ENCODE measurements around the gene LASP1.

Gene LASP1

DNA sequence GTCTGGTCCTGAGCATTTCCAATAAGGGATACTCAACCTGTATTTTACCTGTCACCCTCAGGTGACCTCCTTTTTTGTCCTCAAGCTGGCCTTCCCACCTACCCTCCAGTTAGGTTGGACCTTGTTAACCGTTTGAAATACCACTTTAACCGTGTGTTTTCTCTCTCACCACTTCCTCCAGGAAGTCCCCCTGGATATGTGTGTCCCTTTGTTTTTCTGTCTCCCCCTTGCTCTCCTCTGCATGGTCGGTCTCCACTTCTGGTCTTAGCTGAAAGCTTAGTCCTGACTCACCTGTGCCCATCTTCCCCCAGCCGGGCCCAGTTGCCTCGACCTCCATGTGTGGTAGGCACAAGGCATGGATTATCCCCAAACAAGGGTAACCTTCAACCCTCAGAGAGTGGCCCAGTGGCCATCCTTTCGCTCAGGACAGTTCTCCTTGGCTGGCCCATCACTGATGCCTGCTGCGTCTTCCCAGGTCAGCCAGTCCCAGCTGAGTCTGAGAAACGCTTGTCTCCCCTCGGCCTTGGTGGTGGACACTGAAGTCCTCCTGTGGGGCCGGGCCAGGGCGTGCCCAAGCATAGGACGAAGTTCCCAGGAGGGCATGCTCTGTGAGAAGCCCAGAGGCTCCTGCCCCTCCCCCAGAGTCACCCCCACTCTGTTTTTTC lies 20.0 kb downstream of the LASP1 start:
- DNase-seq, result no peak

DNA sequence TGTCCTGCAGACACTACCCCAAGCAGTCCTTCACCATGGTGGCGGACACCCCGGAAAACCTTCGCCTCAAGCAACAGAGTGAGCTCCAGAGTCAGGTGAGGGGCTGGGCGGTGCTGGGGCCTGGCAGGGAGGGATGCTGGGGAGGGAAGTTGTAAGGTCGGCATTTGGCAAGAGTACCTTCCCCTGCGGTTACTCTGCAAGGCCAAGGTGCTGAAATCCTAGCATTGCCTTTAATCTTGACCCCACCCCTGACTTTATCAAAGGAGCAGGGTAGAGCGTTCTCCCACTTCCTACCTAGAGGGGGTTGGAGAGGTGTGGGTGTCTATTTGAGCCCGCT lies 20.5 kb downstream of the LASP1 start:
- DNase-seq, result peak; percentile 49

DNA sequence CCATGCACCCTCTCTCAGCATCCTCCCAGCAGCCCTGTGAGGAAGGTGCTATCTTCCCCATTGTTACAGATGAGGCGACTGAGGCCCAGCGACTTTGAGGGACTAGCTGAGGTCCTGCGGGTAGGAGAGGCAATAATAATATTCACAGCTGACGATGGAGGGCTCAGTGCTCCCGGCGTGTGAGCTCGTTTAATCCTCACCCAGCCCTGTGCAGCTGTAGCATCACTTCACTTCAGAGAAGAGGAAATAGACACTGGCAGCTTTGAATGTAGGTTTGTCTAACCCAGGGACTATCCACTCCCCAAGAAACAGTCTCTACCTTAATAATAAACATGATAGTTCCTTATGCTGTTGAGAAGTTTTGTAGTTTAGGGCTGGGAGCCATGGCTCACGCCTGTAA lies 21.6 kb downstream of the LASP1 start:
- peak; percentile 51 for DNase-seq

DNA sequence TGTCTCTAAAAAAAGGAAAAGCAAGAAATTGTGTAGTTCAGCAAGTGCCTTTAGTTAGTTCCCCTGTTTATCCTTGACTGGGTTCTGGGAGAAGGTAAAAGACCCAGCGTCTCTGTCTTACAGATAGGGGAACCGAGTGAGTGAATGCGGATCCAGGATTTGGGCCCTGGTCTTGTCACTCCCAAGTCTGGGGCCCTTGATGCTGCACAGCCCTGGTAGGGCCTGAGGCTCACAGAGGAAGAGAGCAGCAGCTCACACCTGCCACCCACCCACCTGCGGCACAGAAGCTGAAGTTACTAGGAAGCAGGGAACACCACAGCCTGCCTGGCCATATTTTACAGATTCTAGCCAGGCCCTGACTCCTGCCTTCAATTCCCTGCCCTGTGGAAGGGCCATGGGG lies 22.2 kb downstream of the LASP1 start:
- peak; percentile 27 for DNase-seq

DNA sequence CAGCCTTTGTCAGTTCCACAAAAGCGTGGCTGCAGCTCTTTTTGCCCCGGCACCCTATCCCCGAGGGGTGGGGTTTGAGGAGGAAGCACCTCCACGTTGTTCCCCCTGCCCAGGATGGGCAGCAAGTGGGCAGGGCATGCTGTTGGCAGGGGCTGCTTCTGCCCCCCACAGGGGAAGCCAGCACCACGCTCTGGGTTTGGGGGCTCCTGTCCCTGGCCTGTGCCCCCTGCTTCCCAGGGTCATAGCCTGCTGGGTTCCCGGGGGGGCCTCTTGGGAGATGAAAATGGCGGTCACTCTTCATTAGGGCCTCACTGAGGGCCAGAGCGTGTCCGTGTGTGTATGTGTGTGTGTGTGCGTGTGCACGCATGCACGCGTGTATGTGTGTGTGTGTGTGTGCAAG lies 22.8 kb downstream of the LASP1 start:
- DNase-seq, result no peak

DNA sequence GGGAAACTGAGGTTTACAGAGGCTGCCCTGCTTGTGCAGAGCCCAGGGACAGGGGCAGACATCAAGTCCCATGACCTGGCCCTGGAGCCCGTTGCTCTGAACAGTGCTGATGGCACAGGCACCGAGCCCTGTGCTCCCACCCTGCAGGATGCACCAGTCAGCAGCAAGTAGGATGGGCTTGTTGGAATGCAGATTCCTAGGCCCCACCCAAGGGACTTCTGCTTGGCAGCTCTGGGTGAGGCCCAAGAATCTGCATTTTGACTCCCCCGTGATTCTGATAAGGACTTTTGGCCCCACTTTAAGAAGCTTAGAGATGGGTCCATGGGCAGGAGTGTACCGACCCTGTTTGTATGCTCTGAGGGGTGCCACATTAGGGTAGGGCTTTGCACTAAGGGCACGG lies 23.3 kb downstream of the LASP1 start:
- no peak for DNase-seq

DNA sequence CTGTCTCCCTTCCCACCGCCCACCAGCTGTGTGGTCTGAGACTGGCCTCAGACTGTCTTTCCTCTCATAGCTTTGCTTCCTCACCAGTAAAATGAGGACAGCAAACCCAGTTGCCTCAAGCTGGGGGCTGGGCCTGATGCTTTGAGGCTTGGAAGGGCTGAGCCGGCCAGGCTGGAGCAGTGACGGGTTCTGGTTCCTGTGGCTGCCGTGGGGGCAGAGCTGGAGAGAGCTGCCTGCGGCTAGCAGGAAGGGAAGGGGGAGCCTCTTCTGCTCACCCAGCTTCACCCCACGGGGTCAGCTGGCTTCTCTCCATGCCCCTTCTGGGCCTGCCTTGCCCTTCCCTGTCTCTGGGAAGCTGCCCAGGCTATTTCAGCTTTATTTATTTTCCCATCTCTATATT lies 23.7 kb downstream of the LASP1 start:
- DNase-seq, result peak; percentile 46

DNA sequence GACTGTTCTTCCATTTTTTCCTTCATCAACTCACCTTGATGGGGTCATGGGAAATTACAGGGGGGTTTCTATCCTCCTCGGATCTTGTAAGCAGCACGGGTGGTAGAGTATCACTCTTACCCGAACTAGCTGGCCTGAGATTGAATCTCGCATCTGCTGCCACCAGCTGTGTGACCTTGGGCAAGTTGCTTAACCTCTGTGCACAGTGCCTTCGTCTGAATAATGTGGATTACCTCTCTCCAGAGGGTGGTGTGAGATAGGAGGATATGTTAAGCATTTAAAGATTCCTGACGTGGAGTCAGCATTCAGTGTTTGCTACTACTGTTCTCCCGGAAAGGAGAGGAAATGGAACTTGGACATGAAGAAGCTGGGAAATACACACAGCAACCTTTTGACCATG lies 24.4 kb downstream of the LASP1 start:
- no peak for DNase-seq

DNA sequence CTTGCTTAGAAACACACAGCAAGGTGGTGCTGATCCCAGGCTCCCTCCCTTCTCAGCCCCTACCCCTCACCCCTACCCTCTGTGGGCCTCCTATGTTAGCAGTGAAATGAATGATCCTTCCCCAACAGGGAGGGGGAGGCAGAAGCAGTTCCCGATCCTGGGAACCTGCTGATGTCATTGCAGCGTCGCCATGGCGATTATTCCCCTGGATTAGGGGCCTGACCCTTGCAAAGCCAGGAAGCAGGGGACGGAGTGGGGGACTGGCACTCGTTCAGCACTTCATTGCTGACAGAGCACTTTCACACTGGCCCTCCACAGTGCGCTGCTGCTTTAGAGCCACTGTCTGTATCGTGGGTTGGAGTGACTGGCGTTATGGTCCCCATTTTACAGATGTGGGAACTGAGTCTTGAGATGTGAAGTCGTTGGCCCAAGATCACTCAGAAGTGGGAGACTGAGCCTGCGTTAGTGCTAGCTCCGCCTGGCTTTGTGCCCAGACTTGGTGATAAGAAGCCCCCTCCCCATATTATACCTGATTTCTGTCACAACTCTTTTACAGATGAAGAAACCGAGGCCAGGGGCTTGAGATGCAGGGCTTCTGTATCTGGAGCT lies 26.6 kb downstream of the LASP1 start:
- no peak for DNase-seq

DNA sequence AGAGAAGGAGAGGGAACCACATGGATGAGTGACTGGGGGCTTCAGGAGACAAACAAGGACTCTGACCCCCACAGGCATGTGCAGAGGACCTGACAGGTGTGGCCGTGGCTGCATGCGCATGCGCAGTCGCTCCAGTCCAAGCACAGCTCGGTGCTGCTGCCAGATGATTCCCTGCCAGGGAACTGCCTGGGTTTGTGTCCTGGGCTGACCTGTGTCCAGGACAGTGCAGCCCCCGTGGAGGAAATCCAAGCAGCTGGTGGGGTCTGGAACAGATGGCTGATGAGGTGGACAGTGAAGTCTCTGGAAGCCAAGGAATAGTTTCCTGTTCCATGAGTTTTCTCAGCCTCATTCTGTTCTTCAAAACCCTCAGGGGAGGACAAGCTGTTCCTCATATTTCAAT lies 27.3 kb downstream of the LASP1 start:
- no peak for DNase-seq

DNA sequence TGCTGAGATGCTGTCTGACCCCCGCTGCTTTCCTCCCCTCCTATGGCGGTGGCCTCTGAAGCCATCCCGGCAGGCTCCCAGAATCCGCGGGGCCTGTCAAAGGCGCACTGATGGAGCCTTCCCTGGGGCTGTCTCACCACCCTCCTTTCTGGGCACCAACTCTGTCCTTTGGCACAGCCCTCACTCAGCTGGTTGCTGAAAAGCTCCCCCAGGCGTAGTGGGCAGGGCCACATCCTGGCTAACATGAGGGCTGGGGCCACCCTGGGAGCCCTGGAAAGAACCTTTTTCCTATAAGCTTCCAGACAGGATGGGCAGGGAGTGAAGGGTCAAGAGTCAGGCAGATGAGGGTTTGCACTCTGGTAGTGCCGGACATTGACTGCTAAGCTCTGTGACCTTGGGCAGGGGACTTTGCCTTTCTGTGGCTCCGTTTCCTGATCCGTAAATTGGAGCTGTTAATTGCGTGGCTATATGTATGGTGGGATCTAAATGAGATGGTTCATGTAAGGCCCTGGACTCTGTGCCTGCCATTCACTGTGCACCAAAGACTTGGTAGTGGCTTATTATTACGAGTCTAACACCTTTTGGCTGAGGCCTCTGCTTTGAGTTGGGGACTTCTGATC lies 27.9 kb downstream of the LASP1 start:
- DNase-seq, result no peak

DNA sequence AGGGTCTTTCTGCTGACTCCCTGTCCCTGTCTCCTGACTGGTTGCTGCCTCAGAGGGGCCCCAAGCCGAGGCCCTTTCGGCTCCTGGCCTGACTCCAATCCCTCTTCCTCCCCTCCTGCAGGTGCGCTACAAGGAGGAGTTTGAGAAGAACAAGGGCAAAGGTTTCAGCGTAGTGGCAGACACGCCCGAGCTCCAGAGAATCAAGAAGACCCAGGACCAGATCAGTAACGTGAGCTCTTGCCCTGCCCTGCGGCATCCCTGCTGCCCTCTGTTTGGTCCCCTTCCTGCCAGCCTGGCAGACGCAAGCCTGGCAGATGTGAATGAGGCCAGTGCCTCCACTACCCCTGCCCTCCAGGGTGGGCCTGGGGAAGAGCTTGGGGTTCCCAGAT lies 28.4 kb downstream of the LASP1 start:
- peak; percentile 57 for DNase-seq

DNA sequence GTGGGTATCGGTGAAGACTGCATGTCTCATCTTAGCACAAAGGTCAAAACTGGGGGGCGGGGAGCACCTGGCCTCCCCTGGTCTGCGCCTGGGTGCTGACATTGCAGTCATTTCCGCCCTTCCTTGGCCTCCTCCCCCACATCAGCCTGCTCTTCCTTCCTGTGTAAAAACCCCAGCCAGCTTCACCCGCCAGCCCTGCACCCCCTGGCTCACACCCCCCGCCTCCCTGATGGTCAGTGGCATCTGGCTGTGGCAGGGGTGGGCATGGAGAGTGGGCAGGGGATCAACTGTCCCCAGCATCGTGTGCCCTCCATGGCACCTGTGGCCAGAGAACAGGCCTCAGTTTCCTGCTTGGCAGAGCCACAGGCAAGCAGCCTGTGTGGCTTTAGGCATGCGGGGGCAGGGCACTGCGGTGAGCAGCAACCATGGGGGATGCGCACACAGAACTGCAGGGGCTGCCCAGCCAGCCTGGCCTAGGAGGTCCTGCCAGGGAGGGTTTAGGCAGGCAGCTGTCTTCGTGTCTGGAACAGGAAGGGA lies 29.0 kb downstream of the LASP1 start:
- peak; percentile 94 for DNase-seq

DNA sequence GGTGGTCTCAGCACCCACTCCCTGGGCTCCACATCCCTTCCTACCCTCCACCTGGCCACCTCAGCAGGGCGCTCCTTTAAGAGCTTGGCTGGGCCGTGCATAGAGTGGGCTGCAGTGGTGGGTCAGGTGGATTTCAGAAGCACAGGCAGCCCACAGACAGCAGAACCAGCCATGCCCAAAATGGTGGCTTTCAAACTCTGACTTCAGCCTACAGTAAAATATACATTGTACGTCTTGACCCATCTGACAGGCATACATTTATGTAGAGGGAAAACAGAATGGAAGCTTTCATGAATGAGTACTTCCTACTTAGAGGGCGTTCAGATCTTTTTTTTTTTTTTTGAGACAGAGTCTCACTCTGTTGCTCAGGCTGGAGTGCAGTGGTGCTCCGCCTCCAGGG lies 29.6 kb downstream of the LASP1 start:
- DNase-seq, result no peak

DNA sequence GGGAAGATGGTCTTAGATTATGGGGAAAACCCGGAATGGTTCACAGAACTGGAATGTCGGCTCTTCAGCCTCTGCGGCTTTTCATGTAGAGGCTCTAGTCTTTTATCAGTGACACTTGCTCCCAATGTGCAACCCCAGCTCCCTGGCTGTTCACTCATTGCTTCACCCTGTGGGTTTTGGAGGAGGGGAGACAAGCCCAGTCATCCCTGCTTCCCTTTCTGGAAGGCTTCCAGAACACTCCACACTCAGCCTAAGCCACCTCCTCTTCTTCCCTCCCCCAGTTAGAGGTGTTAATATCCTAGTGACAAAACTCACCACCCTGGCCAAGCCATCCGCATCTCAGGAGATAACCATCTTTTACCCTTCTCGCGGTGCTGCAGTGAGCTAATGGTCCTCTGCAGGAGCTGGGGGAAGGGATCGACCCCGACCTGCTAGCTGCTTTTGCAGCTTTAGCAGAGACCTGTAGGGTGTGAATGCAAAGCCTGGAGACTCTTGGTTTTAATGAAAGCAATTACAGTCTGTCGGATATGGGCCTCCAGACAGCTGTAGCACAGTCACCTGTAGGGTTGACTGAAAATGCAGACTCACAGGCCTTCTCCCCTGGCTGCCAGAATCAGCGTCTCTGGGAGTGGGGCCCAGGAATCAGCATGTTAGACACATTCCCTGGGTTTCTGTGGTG lies 31.3 kb downstream of the LASP1 start:
- DNase-seq, result peak; percentile 35

DNA sequence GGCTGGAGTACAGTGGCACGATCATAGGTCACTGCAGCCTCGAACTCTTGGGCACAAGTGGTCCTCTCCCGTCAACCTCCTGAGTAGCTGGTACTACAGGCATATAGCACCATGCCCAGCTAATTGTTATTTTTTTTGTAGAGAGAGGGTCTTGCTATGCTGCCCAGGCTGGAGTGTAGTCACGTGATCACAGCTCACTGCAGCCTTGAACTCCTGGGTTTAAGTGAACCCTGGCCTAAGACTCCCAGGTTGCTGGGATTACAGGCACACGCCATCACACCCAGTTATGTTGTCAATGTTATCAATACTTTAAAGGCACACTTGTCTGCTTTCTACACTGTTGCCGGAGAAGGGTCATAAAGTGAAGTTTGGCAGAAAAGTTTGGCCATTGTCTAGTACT lies 33.5 kb downstream of the LASP1 start:
- no peak for DNase-seq

DNA sequence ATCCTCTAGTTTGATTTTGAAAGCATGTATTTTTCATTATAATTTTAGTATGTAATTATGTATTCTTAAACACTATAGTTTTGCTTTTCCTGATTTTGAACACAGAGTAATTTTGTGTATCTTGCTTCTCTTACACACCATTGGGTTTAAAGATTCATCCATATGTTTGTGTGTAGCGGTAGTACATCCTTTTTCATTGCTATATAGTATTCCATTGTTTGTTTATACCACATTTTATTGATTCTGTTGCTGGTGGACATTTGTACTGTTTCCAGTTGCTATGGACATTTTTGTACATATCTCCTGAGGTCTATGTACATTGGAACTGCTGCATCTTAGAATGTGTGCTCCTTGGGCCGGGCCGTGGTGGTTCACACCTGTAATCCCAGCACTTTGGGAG lies 35.0 kb downstream of the LASP1 start:
- DNase-seq, result no peak

DNA sequence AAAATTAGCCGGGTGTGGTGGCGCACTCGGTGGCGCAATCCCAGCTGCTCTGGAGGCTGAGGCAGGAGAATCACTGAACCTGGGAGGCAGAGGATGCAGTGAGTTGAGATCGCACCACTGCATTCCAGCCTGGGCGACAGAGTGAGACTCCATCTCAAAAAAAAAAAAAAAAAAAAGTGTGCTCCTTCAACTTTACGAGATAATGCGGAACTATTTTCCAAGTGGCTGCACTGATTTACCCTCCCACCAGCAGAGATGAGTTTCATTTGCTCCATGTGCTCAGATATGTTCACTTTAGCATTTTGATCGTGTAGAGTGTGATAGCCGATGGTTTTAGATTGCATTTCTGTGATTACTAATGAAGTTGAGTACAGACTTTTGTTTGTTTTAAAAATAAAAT lies 35.5 kb downstream of the LASP1 start:
- DNase-seq, result no peak

DNA sequence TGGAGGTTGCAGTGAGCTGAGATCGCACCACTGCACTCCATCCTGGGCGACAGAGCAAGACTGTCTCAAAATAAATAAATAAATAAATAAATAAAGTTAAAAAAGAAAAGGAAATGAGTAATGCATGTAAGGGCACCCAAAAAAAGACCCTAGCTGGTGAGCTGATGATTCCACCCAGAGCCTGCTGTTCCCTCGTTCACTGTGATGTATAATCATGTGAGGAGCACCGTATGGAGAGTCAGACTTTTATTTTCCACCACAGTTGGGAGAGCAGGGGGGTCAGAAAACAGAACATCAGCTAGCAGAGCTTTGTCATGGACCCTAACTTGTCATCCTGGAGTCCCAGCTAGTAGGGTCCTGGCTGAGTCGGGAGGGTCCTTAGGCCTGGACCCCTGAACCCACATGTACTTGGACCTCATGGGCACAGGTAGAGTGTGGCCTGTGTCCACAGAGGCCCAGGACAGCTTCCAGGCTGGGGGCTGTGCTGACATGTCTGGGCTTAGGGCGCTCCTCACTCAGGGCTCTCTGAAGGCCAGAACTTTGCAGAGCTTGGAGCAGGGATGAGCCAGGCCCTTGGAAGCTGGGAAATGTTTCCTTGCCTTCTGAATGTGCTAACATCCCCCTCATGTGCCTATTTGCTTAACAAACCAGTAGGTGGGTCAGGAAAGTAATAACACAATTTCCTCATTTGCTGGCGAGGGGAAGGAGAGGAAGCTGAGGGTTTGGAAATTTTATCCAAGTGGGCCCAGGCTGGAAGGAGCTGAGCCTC lies 36.8 kb downstream of the LASP1 start:
- no peak for DNase-seq

DNA sequence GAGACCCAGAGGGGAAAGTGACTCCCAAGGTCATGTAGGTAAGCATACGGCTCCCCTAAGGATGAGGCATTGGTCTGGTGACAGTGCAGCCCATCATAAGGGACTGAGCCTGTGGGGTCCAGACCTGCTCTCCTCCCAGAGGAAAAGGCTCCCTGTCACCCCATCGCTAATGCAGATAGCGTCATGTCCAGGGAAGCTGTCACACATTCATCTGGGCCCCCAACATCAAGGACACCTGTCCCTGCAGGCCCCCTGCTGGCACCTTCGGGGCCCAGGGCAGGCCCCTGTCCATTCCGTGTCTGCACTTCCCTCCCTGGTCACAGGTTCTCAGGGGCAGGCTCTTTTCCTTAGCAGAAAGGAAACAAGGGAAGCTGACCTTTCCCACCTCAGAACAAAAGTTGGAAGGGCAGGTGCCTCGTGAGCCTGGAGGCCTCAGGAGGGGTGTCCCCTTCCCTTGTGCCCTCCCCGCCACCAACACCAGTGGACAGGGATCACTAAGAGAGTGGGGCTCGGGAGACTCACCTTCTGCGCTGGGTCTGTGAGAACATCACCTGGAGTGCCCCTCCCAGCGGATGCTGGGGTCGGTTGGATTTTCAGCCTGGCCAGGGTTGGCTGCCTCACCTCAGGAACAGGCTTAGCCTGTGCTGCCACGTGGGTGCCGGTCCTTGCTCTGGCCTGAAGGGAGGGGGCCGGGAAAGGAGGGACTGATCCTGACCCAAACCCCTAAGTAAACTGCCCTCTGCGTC lies 38.2 kb downstream of the LASP1 start:
- DNase-seq, result no peak

DNA sequence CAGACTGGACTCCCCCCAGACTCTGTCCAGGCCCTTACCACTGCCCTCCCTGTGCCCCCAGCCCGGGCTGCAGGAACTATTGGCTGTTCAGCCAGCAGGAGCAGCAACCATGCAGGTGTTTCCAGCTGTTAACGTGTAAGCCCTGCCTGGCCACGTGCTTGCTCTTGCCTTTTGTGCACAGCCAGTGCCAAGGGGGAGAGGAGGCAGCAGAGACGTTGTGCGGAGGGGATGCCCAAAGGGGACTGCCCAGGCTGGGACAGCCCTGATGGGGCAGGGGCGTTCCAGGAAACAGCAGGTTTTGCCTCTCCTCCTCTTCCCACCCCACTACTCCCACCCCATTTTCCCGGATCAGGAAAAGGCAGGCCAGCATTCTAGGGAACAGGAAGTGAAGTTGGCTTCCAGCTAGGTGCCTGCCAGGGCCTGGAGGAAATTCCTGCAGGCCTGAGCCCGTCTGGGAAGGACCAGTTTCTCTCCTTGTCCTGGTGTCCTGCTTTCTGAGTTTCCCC lies 38.9 kb downstream of the LASP1 start:
- DNase-seq, result no peak

DNA sequence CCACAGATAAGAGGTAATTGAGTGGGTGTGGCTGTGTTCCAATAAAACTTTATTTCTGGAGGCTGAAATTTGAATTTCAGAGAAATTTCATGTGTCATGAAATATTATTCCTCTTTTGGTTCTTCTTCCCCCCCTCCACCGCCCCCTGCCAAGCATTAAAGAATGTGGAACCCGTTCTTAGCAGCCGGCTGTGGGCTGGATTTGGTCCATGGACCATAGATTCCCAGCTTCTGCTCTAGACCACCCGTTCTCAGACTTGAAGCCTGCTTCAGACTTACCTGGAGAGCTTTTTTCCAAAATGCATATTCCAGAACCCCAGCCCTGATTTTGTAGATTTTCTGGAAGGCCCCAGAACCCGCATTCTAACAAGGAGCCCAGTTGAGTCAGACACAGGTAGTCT lies 40.5 kb downstream of the LASP1 start:
- DNase-seq, result no peak
